ENCODE measurements around the gene WDR81.

DNA sequence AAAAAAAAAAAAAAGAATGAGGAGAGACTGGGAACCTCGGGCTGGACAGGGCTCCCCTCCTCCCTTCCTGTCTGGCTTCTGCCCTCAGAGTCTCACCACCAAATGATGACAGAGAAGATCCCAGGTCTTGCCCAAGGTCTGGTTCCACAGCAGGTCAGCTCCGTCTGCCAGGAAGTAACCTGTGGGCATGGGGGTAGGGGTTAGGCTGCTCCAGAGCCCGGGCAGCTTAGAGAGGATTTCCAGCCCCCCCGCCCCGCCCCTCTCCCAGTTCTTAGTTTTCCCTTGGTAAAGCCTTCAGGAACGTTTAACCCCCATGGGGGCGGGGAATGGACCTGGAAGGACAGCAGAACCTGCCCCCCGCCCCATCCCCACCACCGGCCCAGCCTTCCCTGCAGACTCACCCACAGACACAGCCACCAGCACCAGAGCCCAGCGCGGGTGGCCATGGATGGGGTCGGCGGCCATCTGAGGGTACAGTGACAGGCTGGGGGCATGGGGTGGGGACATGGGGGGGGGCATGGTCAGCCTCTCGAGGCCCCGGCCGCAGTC, 15.0 kb upstream of the WDR81 start:
- TF ChIP-seq, protein P1, sequence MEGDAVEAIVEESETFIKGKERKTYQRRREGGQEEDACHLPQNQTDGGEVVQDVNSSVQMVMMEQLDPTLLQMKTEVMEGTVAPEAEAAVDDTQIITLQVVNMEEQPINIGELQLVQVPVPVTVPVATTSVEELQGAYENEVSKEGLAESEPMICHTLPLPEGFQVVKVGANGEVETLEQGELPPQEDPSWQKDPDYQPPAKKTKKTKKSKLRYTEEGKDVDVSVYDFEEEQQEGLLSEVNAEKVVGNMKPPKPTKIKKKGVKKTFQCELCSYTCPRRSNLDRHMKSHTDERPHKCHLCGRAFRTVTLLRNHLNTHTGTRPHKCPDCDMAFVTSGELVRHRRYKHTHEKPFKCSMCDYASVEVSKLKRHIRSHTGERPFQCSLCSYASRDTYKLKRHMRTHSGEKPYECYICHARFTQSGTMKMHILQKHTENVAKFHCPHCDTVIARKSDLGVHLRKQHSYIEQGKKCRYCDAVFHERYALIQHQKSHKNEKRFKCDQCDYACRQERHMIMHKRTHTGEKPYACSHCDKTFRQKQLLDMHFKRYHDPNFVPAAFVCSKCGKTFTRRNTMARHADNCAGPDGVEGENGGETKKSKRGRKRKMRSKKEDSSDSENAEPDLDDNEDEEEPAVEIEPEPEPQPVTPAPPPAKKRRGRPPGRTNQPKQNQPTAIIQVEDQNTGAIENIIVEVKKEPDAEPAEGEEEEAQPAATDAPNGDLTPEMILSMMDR (IDR thresholded peaks at IDR 0.05; ENCODE audit: low read depth, low read length, poor library complexity, severe bottlenecking), result no peak
- TF ChIP-seq EZH2phosphoT487 (IDR thresholded peaks at IDR 0.05; ENCODE audit: borderline replicate concordance, low read length), result no peak

All from DOHH2 (cell line).